ENCODE results near the gene PER3.

The PER3 gene

GRCh38 chr1:7753641-7754040 lies 30.4 kb upstream of the PER3 start:
- TF ChIP-seq, protein P1, sequence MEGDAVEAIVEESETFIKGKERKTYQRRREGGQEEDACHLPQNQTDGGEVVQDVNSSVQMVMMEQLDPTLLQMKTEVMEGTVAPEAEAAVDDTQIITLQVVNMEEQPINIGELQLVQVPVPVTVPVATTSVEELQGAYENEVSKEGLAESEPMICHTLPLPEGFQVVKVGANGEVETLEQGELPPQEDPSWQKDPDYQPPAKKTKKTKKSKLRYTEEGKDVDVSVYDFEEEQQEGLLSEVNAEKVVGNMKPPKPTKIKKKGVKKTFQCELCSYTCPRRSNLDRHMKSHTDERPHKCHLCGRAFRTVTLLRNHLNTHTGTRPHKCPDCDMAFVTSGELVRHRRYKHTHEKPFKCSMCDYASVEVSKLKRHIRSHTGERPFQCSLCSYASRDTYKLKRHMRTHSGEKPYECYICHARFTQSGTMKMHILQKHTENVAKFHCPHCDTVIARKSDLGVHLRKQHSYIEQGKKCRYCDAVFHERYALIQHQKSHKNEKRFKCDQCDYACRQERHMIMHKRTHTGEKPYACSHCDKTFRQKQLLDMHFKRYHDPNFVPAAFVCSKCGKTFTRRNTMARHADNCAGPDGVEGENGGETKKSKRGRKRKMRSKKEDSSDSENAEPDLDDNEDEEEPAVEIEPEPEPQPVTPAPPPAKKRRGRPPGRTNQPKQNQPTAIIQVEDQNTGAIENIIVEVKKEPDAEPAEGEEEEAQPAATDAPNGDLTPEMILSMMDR (IDR thresholded peaks at IDR 0.05; ENCODE audit: low read length) = no peak
- TF ChIP-seq EZH2 (IDR thresholded peaks at IDR 0.05; ENCODE audit: borderline replicate concordance, low read length) = no peak
- H4K20me1 ChIP-seq (ENCODE audit: insufficient read depth, low read length) = no peaks in the 10 kb centered on the region
- H3K27ac ChIP-seq (ENCODE audit: low read depth, low read length, poor library complexity, severe bottlenecking) = no peak overlapping the region
- H3K9me2 ChIP-seq (ENCODE audit: low read depth, low read length) = no peaks in the 10 kb centered on the region
- no peaks in the 10 kb centered on the region for H3K27me3 ChIP-seq (ENCODE audit: insufficient read depth, low read length)
- H3K9ac ChIP-seq (ENCODE audit: low read length) = no peak overlapping the region
- H3K9me3 ChIP-seq (ENCODE audit: low read length) = no peaks in the 10 kb centered on the region
- no peak overlapping the region for H3K4me2 ChIP-seq (ENCODE audit: low read length)
- H2AFZ ChIP-seq (ENCODE audit: low read length) = no peak overlapping the region
- no peaks in the 10 kb centered on the region for H3F3A ChIP-seq (ENCODE audit: insufficient read depth, low read length)
- H3K79me2 ChIP-seq (ENCODE audit: insufficient read depth, low read length) = no peaks in the 10 kb centered on the region
- H3K36me3 ChIP-seq (ENCODE audit: insufficient read depth, low read length) = no peaks in the 10 kb centered on the region
- no peak overlapping the region for H3K4me3 ChIP-seq (ENCODE audit: low read depth, low read length, poor library complexity, severe bottlenecking)
- no peaks in the 10 kb centered on the region for H3K4me1 ChIP-seq (ENCODE audit: insufficient read depth, low read length, severe bottlenecking)

DNA sequence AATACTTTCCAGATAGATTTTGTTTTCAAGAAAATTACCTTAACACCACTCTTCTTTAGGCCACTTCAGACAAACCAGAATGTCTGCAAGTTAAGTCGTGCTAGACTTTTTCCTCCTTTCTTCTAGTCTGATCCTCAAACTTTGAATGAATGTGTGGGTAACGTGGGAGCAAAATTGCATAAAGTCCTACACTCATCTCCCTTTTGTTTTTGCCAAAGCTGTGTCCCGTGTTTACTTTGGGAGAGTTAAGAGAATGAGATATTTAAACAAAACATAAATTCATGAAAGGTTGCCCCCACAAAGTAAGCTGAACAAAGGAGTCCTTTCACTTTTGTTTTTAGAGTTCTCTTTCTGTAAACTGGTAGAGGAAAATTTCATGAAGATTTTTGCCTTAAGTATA lies 29.9 kb upstream of the PER3 start:
- Histone ChIP-seq H3K9me2 (ENCODE audit: low read depth, low read length) (no peaks in the 10 kb centered on the region), H3K9ac (ENCODE audit: low read length) (no peak overlapping the region), H3K9me3 (ENCODE audit: low read length) (no peaks in the 10 kb centered on the region), H3F3A (ENCODE audit: insufficient read depth, low read length) (no peaks in the 10 kb centered on the region), H3K27ac (ENCODE audit: low read depth, low read length, poor library complexity, severe bottlenecking) (no peak overlapping the region), H3K4me2 (ENCODE audit: low read length) (no peak overlapping the region), H3K4me1 (ENCODE audit: insufficient read depth, low read length, severe bottlenecking) (no peaks in the 10 kb centered on the region), H3K27me3 (ENCODE audit: insufficient read depth, low read length) (no peaks in the 10 kb centered on the region), H3K79me2 (ENCODE audit: insufficient read depth, low read length) (no peaks in the 10 kb centered on the region), H2AFZ (ENCODE audit: low read length) (no peak overlapping the region), H3K4me3 (ENCODE audit: low read depth, low read length, poor library complexity, severe bottlenecking) (no peak overlapping the region), H4K20me1 (ENCODE audit: insufficient read depth, low read length) (no peaks in the 10 kb centered on the region), H3K36me3 (ENCODE audit: insufficient read depth, low read length) (no peaks in the 10 kb centered on the region)
- TF ChIP-seq EZH2 (IDR thresholded peaks at IDR 0.05; ENCODE audit: borderline replicate concordance, low read length) = no peak
- TF ChIP-seq, protein P1 (IDR thresholded peaks at IDR 0.05; ENCODE audit: low read length) = no peak

DNA sequence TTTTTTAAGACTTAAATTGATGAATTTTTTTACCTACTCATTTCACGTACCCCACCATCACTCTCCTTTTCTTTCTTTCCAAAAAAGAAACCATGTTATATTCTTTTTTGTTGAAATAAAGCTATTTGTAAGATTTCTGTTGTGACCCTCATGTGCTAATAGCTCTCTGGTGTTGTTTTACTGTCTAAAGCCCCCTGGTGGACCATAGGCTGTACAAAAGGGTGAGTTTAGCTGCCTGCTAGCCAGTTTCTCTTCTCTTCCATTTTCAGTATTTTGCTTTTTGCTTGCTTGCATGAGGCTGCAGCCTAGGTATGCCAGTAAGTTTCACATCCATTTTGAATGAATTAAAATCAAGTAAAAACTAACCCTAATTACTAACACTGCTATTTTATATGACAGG lies 28.6 kb upstream of the PER3 start:
- H3K9me2 ChIP-seq (ENCODE audit: low read depth, low read length) = no peaks in the 10 kb centered on the region
- no peaks in the 10 kb centered on the region for H3K4me1 ChIP-seq (ENCODE audit: insufficient read depth, low read length, severe bottlenecking)
- no peak overlapping the region for H2AFZ ChIP-seq (ENCODE audit: low read length)
- H3K4me2 ChIP-seq (ENCODE audit: low read length) = no peak overlapping the region
- H3K9ac ChIP-seq (ENCODE audit: low read length) = no peak overlapping the region
- no peaks in the 10 kb centered on the region for H4K20me1 ChIP-seq (ENCODE audit: insufficient read depth, low read length)
- no peaks in the 10 kb centered on the region for H3K36me3 ChIP-seq (ENCODE audit: insufficient read depth, low read length)
- H3K4me3 ChIP-seq (ENCODE audit: low read depth, low read length, poor library complexity, severe bottlenecking) = no peak overlapping the region
- H3K27me3 ChIP-seq (ENCODE audit: insufficient read depth, low read length) = no peaks in the 10 kb centered on the region
- TF ChIP-seq, protein P1 (IDR thresholded peaks at IDR 0.05; ENCODE audit: low read length) = peak; percentile 37; the same call in 1 of the 2 replicates
- TF ChIP-seq EZH2 (IDR thresholded peaks at IDR 0.05; ENCODE audit: borderline replicate concordance, low read length) = no peak
- no peaks in the 10 kb centered on the region for H3K9me3 ChIP-seq (ENCODE audit: low read length)
- H3K79me2 ChIP-seq (ENCODE audit: insufficient read depth, low read length) = no peaks in the 10 kb centered on the region
- H3F3A ChIP-seq (ENCODE audit: insufficient read depth, low read length) = no peaks in the 10 kb centered on the region
- H3K27ac ChIP-seq (ENCODE audit: low read depth, low read length, poor library complexity, severe bottlenecking) = no peak overlapping the region

Measured in OCI-LY1 (cell line).